Stimulated activated naive CD8-positive, alpha-beta T cell treated with anti-CD3 and anti-CD28 coated beads, Interleukin-15, amount 100 ng/mL, for 72 hours (primary cell): Measurements from ENCODE around the gene FAM83B.
A peak's percentile ranks its signal among the peaks of the same experiment; 100 is the strongest.
"Not testable (repeated sequence)": the region's sequence is repeated elsewhere in the genome, so short reads cannot be mapped to it uniquely, and the experiment has no call there.

Experiments
- ATAC-seq: fragments of 150-1000 bp; cut with Tn5 transposase; 2 replicates; pipeline ENCODE4 v1.10.0; 2021; ENCODE audit warnings: mild to moderate bottlenecking, moderate library complexity
- DNase-seq, 2 donors: peaks; one replicate each; pipeline ENCODE4 v3.0.0; 2021 to 2022
- H3K27ac Mint-ChIP-seq, 2 donors: one replicate each; pipeline ENCODE4 v1.8.0; 2022; ENCODE audit warnings: mild to moderate bottlenecking in 2 of 2, mixed read lengths in 2 of 2, moderate library complexity in 2 of 2
- H3K27me3 Mint-ChIP-seq: one replicate; pipeline ENCODE4 v1.8.0; 2022; ENCODE audit warnings: mixed read lengths
- H3K4me1 Mint-ChIP-seq: one replicate; pipeline ENCODE4 v1.8.0; 2022; ENCODE audit warnings: mild to moderate bottlenecking, mixed read lengths
- H3K4me3 Mint-ChIP-seq, 2 donors: one replicate each; pipeline ENCODE4 v1.8.0; 2022; ENCODE audit warnings: mild to moderate bottlenecking in 2 of 2, mixed read lengths in 2 of 2, moderate library complexity in 1 of 2
- H3K9me3 Mint-ChIP-seq, 2 donors: one replicate each; pipeline ENCODE4 v1.8.0; 2022; ENCODE audit warnings: mixed read lengths in 2 of 2

Gene FAM83B, protein sequence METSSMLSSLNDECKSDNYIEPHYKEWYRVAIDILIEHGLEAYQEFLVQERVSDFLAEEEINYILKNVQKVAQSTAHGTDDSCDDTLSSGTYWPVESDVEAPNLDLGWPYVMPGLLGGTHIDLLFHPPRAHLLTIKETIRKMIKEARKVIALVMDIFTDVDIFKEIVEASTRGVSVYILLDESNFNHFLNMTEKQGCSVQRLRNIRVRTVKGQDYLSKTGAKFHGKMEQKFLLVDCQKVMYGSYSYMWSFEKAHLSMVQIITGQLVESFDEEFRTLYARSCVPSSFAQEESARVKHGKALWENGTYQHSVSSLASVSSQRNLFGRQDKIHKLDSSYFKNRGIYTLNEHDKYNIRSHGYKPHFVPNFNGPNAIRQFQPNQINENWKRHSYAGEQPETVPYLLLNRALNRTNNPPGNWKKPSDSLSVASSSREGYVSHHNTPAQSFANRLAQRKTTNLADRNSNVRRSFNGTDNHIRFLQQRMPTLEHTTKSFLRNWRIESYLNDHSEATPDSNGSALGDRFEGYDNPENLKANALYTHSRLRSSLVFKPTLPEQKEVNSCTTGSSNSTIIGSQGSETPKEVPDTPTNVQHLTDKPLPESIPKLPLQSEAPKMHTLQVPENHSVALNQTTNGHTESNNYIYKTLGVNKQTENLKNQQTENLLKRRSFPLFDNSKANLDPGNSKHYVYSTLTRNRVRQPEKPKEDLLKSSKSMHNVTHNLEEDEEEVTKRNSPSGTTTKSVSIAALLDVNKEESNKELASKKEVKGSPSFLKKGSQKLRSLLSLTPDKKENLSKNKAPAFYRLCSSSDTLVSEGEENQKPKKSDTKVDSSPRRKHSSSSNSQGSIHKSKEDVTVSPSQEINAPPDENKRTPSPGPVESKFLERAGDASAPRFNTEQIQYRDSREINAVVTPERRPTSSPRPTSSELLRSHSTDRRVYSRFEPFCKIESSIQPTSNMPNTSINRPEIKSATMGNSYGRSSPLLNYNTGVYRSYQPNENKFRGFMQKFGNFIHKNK

GRCh38 chr6:54846243-54846856, at the start of gene FAM83B:
TSS of gene FAM83B (plus strand) at chr6:54846771. CDS start at chr6:54870247, 23,476 bp downstream.
- ATAC-seq, result peak; percentile 7
- peaks cover 34% of the 10 kb centered on the region for H3K27me3 Mint-ChIP-seq
- no peak within 1 kb of the TSS for H3K4me3 Mint-ChIP-seq
- no peaks in the 10 kb centered on the region for H3K4me1 Mint-ChIP-seq
- no peak within 1 kb of the TSS for H3K27ac Mint-ChIP-seq
- no peak for DNase-seq
- H3K9me3 Mint-ChIP-seq, result peaks cover 16 to 26% of the 10 kb centered on the region in 2 donors

- ATAC-seq, DNase-seq, H3K4me3 Mint-ChIP-seq, H3K27ac Mint-ChIP-seq, H3K4me1 Mint-ChIP-seq, H3K27me3 Mint-ChIP-seq: not testable (repeated sequence)
- peaks cover 6 to 30% of the 10 kb centered on the region in 2 donors for H3K9me3 Mint-ChIP-seq
These were observed 49.7 kb upstream of the FAM83B start for GRCh38 chr6:54796918-54797317.

DNA sequence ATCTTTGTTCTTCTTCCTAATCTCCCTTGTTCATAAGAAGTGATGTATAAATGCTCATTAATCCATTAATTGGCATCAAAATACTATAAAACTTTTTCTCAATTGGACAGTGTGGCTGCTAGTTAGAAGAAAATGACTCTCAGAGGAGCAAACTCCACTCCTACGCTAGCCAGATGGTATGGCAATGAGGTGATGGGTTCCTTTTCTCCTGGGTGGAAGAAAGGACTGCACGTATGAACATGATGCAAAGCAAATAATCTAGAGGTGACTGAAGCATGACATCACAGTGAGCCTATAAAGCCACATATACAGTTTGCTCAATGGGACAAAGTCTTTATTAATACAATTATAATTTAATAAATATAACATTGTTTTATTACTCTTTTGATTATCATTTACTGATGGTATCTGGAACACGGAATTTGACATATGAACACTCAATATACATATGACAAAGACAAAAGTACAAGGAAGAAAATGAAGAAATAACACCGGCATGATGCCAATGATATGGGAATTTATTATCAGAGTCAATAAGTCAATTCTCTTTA, 46.4 kb upstream of the FAM83B start:
- Mint-ChIP-seq H3K9me3 (peaks cover 10 to 28% of the 10 kb centered on the region in 2 donors), H3K27me3 (no peaks in the 10 kb centered on the region)
- DNase-seq, result no peak

GRCh38 chr6:54801244-54801643, 45.3 kb upstream of the FAM83B start:
- no peaks in the 10 kb centered on the region for H3K27me3 Mint-ChIP-seq
- no peaks in the 10 kb centered on the region for H3K4me1 Mint-ChIP-seq
- no peak overlapping the region for H3K27ac Mint-ChIP-seq
- H3K4me3 Mint-ChIP-seq, result no peak overlapping the region
- DNase-seq (no peak), ATAC-seq (no peak)
- H3K9me3 Mint-ChIP-seq, result peaks cover 9 to 17% of the 10 kb centered on the region in 2 donors

More for the DNA sequence above, 46.4 kb upstream of the FAM83B start:
- Mint-ChIP-seq H3K27ac (no peak overlapping the region), H3K4me3 (no peak overlapping the region), H3K4me1 (no peaks in the 10 kb centered on the region)
- no peak for ATAC-seq

DNA sequence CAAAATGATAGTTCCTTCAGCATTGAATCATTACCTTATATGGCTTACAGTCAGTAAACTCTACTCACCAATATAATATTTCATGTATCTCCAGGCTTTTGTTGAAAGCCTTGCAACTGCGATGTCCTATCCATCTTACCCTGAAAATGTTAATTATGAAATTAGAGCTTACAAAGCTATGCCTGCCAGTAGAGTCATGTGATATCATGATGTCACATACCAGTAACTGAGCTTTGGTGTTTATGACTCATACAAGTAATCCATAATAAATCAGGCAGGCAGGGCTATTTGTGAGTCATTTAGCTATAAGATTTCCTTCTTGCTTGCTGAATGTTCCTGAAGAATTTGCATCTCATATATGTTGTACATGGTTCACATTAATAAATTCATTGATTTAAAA, 44.9 kb upstream of the FAM83B start:
- H3K4me3 Mint-ChIP-seq, result no peak overlapping the region
- ATAC-seq (no peak), DNase-seq (no peak)
- H3K27me3 Mint-ChIP-seq, result no peaks in the 10 kb centered on the region
- no peak overlapping the region for H3K27ac Mint-ChIP-seq
- no peaks in the 10 kb centered on the region for H3K4me1 Mint-ChIP-seq
- peaks cover 4 to 12% of the 10 kb centered on the region in 2 donors for H3K9me3 Mint-ChIP-seq

DNA sequence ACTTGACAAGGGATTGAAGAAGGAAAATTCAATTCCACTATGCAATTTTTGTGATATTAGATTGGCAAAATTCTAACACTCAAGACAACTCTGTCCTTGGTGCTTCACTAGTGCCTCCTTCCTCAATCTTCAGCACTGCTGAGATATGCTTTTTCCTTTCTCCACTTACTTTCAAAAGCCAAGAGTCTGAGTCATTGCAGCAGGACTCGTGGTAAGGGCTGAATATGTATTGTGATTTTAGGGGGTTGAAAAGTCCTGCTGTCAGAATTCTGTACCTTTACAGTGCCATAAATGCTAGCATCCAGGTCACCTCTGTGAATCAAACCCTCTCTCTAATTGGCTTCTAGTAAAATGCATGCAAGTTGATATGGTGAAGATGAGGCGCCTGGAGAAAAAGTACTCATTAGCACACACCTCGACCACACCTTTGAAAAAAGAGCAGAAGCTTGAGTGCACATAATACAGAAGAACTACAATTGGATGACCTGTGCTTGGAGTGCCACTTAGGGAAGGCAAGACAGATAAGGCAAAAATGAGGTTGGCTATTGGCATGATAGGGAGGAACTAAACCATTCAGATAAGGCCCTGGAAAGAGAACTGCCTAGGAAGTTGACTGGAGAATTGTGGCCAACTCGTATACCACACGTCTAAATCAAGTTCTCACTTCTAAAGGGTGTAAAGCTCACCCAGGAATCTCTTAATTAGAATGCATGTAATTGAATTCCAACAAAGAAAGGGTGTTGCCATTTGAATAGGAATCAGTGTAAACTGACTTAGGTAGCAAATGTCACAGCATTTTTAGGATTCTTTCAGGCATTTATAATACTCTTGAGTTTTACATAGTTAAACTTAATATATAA, 43.6 kb upstream of the FAM83B start:
- peaks cover 4 to 5% of the 10 kb centered on the region in 2 donors for H3K9me3 Mint-ChIP-seq
- ATAC-seq (no peak), DNase-seq (no peak)
- no peak overlapping the region for H3K27ac Mint-ChIP-seq
- H3K4me1 Mint-ChIP-seq, result no peaks in the 10 kb centered on the region
- no peaks in the 10 kb centered on the region for H3K27me3 Mint-ChIP-seq
- no peak overlapping the region for H3K4me3 Mint-ChIP-seq

DNA sequence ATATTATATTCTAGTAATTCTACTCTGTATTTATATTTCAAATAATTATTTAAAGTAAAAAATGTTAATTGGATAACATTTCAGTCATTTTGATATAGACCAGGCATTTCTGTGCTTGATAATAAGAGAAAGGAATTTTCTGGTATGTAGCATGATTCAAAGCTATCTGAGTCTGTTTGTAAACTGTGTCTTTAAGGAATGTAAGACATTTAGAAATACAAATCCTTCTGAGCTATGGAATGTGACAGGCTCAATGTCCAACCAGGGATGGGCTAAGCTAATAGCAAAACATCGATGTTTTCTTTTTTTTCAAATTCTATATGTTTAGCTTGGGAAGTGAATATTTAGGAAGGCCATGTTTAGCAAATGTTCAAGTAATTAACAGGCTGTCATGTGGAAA, 41.5 kb upstream of the FAM83B start:
- no peak for DNase-seq
- Mint-ChIP-seq H3K27me3 (no peaks in the 10 kb centered on the region), H3K27ac (no peak overlapping the region), H3K4me3 (no peak overlapping the region), H3K9me3 (peaks cover 7 to 8% of the 10 kb centered on the region in 2 donors), H3K4me1 (no peaks in the 10 kb centered on the region)
- ATAC-seq, result no peak

DNA sequence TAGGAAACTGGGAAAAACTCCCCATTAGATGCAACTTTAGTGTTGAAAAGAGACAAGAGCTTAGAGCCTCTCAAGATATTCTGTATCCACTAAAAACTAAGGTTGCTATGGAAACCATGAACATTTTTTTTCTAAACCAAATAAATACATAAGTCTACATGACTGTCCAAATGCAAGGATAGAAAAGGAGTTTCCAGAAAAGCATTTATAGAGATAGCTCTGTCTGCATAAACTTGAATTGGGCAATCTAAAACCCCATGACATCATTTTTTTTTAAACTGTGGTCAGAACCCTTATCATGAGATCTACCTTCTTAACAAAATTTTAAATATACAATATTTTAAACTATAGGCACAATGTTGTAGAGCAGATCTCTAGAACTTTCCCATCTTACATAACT, 36.4 kb upstream of the FAM83B start:
- ATAC-seq (no peak), DNase-seq (no peak)
- Mint-ChIP-seq H3K4me1 (no peaks in the 10 kb centered on the region), H3K4me3 (no peak overlapping the region), H3K27ac (no peak overlapping the region), H3K9me3 (peaks cover 3 to 8% of the 10 kb centered on the region in 2 donors), H3K27me3 (no peaks in the 10 kb centered on the region)

- DNase-seq, result no peak
- Mint-ChIP-seq H3K4me1 (no peaks in the 10 kb centered on the region), H3K4me3 (no peak overlapping the region), H3K27me3 (no peaks in the 10 kb centered on the region), H3K27ac (no peak overlapping the region), H3K9me3 (peaks cover 3 to 15% of the 10 kb centered on the region in 2 donors)
- ATAC-seq, result no peak
These were observed 32.7 kb upstream of the FAM83B start for GRCh38 chr6:54813892-54814291.

GRCh38 chr6:54817236-54817635, 29.3 kb upstream of the FAM83B start:
- Mint-ChIP-seq H3K4me1 (no peaks in the 10 kb centered on the region), H3K4me3 (no peak overlapping the region), H3K27ac (no peak overlapping the region), H3K27me3 (no peaks in the 10 kb centered on the region), H3K9me3 (peaks cover 0 to 19% of the 10 kb centered on the region in 2 donors)
- DNase-seq (no peak), ATAC-seq (no peak)

GRCh38 chr6:54817834-54818233, 28.7 kb upstream of the FAM83B start:
- Mint-ChIP-seq H3K4me3 (no peak overlapping the region), H3K27ac (no peak overlapping the region), H3K9me3 (peaks cover 0 to 25% of the 10 kb centered on the region in 2 donors), H3K27me3 (no peaks in the 10 kb centered on the region), H3K4me1 (no peaks in the 10 kb centered on the region)
- DNase-seq (no peak), ATAC-seq (no peak)

DNA sequence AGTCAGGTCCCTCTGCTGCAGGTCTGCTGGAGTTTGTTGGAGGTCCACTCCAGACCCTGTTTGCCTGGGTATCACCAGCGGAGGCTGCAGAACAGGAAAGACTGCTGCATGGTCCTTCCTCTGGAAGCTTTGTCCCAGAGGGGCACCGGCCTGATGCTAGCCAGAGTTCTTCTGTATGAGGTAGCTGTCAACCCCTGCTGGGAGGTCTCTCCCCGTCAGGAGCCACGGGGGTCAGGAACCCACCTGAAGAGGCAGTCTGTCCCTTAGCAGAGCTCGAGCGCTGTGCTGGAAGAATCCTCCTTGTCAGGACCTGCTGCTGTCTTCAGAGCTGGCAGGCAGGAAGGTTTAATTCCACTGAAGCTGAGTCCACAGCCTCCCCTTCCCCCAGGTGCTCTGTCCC, 22.3 kb upstream of the FAM83B start:
- not testable (repeated sequence) for H3K27me3 Mint-ChIP-seq, H3K4me1 Mint-ChIP-seq, ATAC-seq, H3K27ac Mint-ChIP-seq, H3K4me3 Mint-ChIP-seq, DNase-seq
- H3K9me3 Mint-ChIP-seq, result peaks cover 17 to 46% of the 10 kb centered on the region in 2 donors

DNA sequence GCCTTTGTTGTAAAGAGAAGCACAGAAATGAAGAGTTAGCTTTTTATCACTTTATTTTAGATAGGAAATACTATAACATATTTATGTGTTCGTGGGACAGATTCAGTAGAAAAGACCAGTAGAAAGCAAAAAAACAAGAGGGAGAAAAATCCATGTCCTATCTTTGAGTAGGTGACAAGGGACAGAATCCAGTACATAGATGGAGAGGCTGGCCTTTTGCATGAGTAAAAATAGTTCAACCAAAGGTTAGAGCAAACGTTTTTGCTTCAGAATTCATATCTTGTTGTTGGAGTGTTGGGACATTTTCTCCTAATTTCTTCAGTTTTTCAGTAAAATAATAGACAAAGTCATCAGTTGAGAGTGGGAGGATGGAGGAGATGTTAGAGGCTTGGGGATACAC, 19.6 kb upstream of the FAM83B start:
- Mint-ChIP-seq H3K9me3 (peaks cover 22 to 48% of the 10 kb centered on the region in 2 donors), H3K27me3 (no peaks in the 10 kb centered on the region), H3K4me3 (no peak overlapping the region), H3K27ac (no peak overlapping the region), H3K4me1 (no peaks in the 10 kb centered on the region)
- ATAC-seq (no peak), DNase-seq (no peak)

GRCh38 chr6:54830216-54830615, 16.4 kb upstream of the FAM83B start:
- no peak for DNase-seq
- no peak for ATAC-seq

More at GRCh38 chr6:54830216-54830615, 16.4 kb upstream of the FAM83B start:
- no peaks in the 10 kb centered on the region for H3K27me3 Mint-ChIP-seq
- H3K4me1 Mint-ChIP-seq, result no peaks in the 10 kb centered on the region
- H3K9me3 Mint-ChIP-seq, result peaks cover 18 to 43% of the 10 kb centered on the region in 2 donors
- no peak overlapping the region for H3K4me3 Mint-ChIP-seq
- H3K27ac Mint-ChIP-seq, result no peak overlapping the region
